B cell (primary cell): Measurements from ENCODE around the gene HSPB7.

Experiments
- CTCF ChIP-seq: fragments of 200-600 bp; IDR thresholded peaks from one replicate; pipeline ENCODE4 v1.8.0; 2022; ENCODE audit warnings: antibody characterized with exemption, mild to moderate bottlenecking
- EZH2 ChIP-seq: IDR thresholded peaks from 2 replicates; pipeline ENCODE4 v1.6.1; 2012; ENCODE audit warnings: borderline replicate concordance, low read depth, mild to moderate bottlenecking, moderate library complexity, low read length; ENCODE audit not compliant: insufficient read depth, poor library complexity, severe bottlenecking

- TF ChIP-seq CTCF (no peak), EZH2 (no peak)
Measured at GRCh38 chr1:16017461-16018303, at the start of gene HSPB7.
